Activated T-helper 2 cell treated with anti-CD3 and anti-CD28 coated beads, Interferon-gamma antibody, Interleukin-2, Interleukin-4, amounts not matched to agents 10 μg/mL and 5 μg/mL and 100 μg/mL, durations not matched to agents 14 hours and 24 hours and 36 hours (primary cell): ENCODE results near the gene LZTS3. TPM values are rescaled to one million over a fixed set of nuclear protein-coding genes. Genes with fewer than 3 reads are reported as not detected.
"Not testable (repeated sequence)": the region's sequence is repeated elsewhere in the genome, so short reads cannot be mapped to it uniquely, and the experiment has no call there.

Experiments used
- DNase-seq: peaks from one replicate; pipeline ENCODE4 v3.0.0; 2021; ENCODE audit warnings: low spot score
- H3K27ac Mint-ChIP-seq: one replicate; pipeline ENCODE4 v1.8.0; 2021; ENCODE audit warnings: mixed read lengths
- H3K27me3 Mint-ChIP-seq: one replicate; pipeline ENCODE4 v1.8.0; 2021; ENCODE audit warnings: low read depth, mixed read lengths
- H3K36me3 Mint-ChIP-seq: one replicate; pipeline ENCODE4 v1.8.0; 2021; ENCODE audit warnings: low read depth, mixed read lengths
- H3K4me1 Mint-ChIP-seq: one replicate; pipeline ENCODE4 v1.8.0; 2021; ENCODE audit warnings: low read depth, mixed read lengths
- H3K4me3 Mint-ChIP-seq: one replicate; pipeline ENCODE4 v1.8.0; 2021; ENCODE audit warnings: low read depth, mild to moderate bottlenecking, moderate library complexity, mixed read lengths
- H3K9me3 Mint-ChIP-seq: one replicate; pipeline ENCODE4 v1.8.0; 2021; ENCODE audit warnings: mixed read lengths
- intact Hi-C: fragments of 100-400 bp; cut with micrococcal nuclease; formaldehyde crosslinking; loops from one replicate; pipeline ENCODE4 v1.15.1; 2023
- total RNA-seq: library from RNA; stranded (reverse); gene quantifications from 2 replicates; pipeline ENCODE4 v1.2.3, GENCODE V29; 2022

LZTS3 gene
- total RNA-seq, 1 donor from 2014 or later: 0.66 TPM

DNA sequence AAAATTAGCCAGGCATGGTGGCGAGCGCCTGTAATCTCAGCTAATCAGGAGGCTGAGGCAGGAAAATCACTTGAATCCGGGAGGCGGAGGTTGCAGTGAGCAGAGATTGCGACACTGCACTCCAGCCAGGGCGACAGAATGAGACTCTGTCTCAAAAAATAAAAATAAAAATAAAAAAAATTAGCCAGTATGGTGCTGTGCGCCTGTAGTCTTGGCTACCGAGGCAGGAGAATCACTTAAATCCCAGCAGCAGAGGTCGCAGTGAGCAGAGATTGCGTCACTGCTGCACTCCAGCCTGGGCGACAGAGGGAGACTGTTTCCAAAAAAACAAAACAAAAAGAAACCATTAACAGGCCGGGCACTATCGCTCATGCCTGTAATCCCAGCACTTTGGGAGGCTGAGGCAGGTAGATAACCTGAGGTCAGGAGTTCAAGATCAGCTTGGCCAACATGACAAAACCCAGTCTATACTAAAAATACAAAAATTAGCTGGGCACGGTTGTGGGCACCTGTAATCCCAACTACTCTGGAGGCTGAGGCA lies 55.4 kb downstream of the LZTS3 start:
- intact Hi-C loops, H3K9me3 Mint-ChIP-seq, H3K4me3 Mint-ChIP-seq, H3K27ac Mint-ChIP-seq, H3K27me3 Mint-ChIP-seq: not testable (repeated sequence)
- peaks cover 19% of the 10 kb centered on the region for H3K4me1 Mint-ChIP-seq
- DNase-seq: peak; percentile 37
- peaks cover 32% of the 10 kb centered on the region for H3K36me3 Mint-ChIP-seq

DNA sequence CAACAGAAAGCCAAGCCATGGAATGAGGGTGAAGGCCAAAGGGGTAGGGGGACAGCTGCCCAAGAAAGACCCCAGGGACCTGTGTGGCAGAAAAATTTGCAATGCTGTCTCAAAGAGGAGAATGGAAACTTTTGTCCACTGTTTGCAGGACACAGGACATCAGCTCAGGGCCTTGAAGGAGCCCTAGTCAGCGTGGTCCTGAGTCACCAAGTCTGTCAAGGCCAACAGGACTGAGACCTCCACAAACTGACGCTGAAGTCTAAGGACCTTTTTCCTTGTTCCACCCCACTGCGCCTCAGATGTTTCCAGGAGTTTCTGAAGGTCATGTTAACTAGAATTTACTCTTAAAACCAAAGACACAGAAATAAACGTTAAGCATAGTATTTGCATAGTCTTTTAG lies 57.0 kb downstream of the LZTS3 start:
- peaks cover 17% of the 10 kb centered on the region for H3K36me3 Mint-ChIP-seq
- H3K4me3 Mint-ChIP-seq: no peak overlapping the region
- no peaks in the 10 kb centered on the region for H3K27me3 Mint-ChIP-seq
- H3K4me1 Mint-ChIP-seq: peaks cover 9% of the 10 kb centered on the region
- intact Hi-C loops: no loop called here
- H3K27ac Mint-ChIP-seq: no peak overlapping the region
- DNase-seq: no peak
- H3K9me3 Mint-ChIP-seq: no peaks in the 10 kb centered on the region

DNA sequence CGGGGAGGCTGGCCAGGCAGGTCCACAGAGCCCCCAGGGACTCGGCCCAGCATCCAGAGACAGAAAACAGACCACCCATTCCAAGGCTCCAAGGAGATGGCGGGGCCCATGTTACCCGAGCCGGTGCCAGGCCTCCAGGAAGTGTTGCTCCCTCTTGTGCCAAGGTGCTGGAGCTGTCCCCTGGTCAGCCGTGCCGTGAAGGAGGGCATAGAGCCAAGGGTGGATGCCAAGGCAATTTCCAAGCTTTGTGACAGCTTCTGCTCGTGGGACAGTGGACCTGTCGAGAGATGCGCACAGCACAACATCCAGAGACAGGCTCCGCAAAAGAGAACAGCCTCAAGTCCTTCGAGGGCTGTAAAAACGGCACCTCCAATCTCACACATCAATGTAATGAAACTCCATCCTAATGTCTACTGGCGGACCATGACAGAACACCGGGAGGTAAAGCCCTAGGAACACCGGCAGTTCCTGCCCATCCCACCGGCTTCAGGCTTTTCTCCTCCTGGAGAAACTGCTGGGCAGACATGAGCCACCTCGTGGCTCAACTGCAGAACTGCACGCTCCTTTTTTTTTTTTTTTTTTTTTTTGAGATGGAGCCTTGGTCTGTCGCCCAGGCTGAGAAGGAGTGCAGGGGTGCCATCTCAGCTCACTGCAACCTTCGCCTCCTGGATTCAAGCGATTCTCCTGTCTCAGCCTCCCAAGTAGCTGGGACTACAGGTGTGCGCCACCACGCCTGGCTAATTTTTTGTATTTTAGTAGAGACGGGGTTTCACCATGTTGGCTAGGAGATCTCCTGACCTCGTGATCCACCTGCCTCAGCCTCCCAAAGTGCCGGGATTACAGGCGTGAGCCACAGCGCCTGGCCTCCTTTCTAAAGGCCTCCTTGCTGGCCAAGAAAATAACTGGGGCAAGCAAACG lies 57.9 kb downstream of the LZTS3 start:
- no peaks in the 10 kb centered on the region for H3K27me3 Mint-ChIP-seq
- H3K27ac Mint-ChIP-seq: no peak overlapping the region
- no peak overlapping the region for H3K4me3 Mint-ChIP-seq
- DNase-seq: no peak
- peaks cover 2% of the 10 kb centered on the region for H3K4me1 Mint-ChIP-seq
- H3K9me3 Mint-ChIP-seq: no peaks in the 10 kb centered on the region
- peaks cover 8% of the 10 kb centered on the region for H3K36me3 Mint-ChIP-seq
- intact Hi-C loops: loop anchor here (2.0 kb wide), 1 partner anchor 61 kb away; no protein-coding TSS in a partner anchor

Other genes starting within 250 kb of the LZTS3 start
- 3.4 and 3.7 TPM in 2 replicates for gene GNRH2, start 129.9 kb downstream of the LZTS3 start, total RNA-seq
- gene MRPS26, start 127.5 kb downstream of the LZTS3 start, total RNA-seq: 143 and 148 TPM in 2 replicates
- gene OXT, start 101.9 kb downstream of the LZTS3 start, total RNA-seq: 0.55 TPM in 1 of 2 replicates, not detected in the other
- not detected in 2 replicates for gene AVP, start 88.8 kb downstream of the LZTS3 start, total RNA-seq
- 23.1 and 24.6 TPM in 2 replicates for gene FASTKD5, start 13.7 kb downstream of the LZTS3 start, total RNA-seq
- gene UBOX5, start 13.7 kb downstream of the LZTS3 start, total RNA-seq: 6.7 and 7.6 TPM in 2 replicates
- gene DDRGK1, start 31.1 kb upstream of the LZTS3 start, total RNA-seq: 61.8 and 69.2 TPM in 2 replicates
- 84.5 and 87.8 TPM in 2 replicates for gene ITPA, start 35.9 kb upstream of the LZTS3 start, total RNA-seq
- 1.6 and 2.5 TPM in 2 replicates for gene SLC4A11, start 65.6 kb upstream of the LZTS3 start, total RNA-seq
- gene DNAAF9, start 234.1 kb upstream of the LZTS3 start, total RNA-seq: 2.0 and 2.3 TPM in 2 replicates